HL-60 (cell line): ENCODE results near the gene SOX18.

Experiments used
- DNase-seq, 2 experiments: peaks; one replicate each; pipeline ENCODE4 v3.0.0-alpha.2; 2010 to 2020; ENCODE audit warnings: low read depth in 1 of 2, low spot score in 1 of 2
- H3K27ac ChIP-seq: fragments of 250-450 bp; sonication (Bioruptor Pico); replicated peaks from 2 replicates; pipeline ENCODE4 v1.5.1; 2020; ENCODE audit warnings: mild to moderate bottlenecking, moderate library complexity
- H3K27me3 ChIP-seq: fragments of 250-450 bp; sonication (Bioruptor Pico); 2 replicates; pipeline ENCODE4 v1.5.1; 2021; ENCODE audit warnings: mild to moderate bottlenecking, moderate library complexity; ENCODE audit not compliant: insufficient read depth, poor library complexity, severe bottlenecking
- H3K4me3 ChIP-seq: replicated peaks from 2 replicates; pipeline ENCODE4 v1.5.1; 2011; ENCODE audit warnings: mild to moderate bottlenecking, control low read depth, low read length; ENCODE audit not compliant: insufficient read depth
- CTCF ChIP-seq: IDR thresholded peaks from one replicate; pipeline ENCODE4 v1.5.1; 2011; ENCODE audit warnings: low read length, control low read depth, inconsistent platforms; ENCODE audit not compliant: insufficient read depth
- GABPA ChIP-seq: IDR thresholded peaks from 2 replicates; pipeline ENCODE4 v1.6.1; 2012; ENCODE audit warnings: low read depth
- POLR2AphosphoS5 ChIP-seq: IDR thresholded peaks from 2 replicates; pipeline ENCODE4 v1.6.1; 2012; ENCODE audit warnings: low read depth
- REST ChIP-seq: IDR thresholded peaks from 2 replicates; pipeline ENCODE4 v1.6.1; 2012; ENCODE audit warnings: low read depth; ENCODE audit not compliant: insufficient replicate concordance
- SPI1 ChIP-seq: IDR thresholded peaks from 2 replicates; pipeline ENCODE4 v1.6.1; 2012; ENCODE audit warnings: low read depth, mild to moderate bottlenecking, borderline replicate concordance

The SOX18 gene

GRCh38 chr20:64041040-64041780 lies 8.2 kb downstream of the SOX18 start:
- Histone ChIP-seq H3K27ac (peak overlapping the region; percentile 49), H3K4me3 (peak overlapping the region; percentile 51; the same call in 1 of the 2 replicates), H3K27me3 (peaks cover 6% of the 10 kb centered on the region)
- TF ChIP-seq POLR2AphosphoS5 (peak; percentile 36; the same call in 1 of the 2 replicates), SPI1 (no peak)
- peak in 1 of 2 experiments; percentile 67 for DNase-seq

GRCh38 chr20:64040231-64041039 lies 9.0 kb downstream of the SOX18 start:
- H3K27me3 ChIP-seq: peaks cover 6% of the 10 kb centered on the region

DNA sequence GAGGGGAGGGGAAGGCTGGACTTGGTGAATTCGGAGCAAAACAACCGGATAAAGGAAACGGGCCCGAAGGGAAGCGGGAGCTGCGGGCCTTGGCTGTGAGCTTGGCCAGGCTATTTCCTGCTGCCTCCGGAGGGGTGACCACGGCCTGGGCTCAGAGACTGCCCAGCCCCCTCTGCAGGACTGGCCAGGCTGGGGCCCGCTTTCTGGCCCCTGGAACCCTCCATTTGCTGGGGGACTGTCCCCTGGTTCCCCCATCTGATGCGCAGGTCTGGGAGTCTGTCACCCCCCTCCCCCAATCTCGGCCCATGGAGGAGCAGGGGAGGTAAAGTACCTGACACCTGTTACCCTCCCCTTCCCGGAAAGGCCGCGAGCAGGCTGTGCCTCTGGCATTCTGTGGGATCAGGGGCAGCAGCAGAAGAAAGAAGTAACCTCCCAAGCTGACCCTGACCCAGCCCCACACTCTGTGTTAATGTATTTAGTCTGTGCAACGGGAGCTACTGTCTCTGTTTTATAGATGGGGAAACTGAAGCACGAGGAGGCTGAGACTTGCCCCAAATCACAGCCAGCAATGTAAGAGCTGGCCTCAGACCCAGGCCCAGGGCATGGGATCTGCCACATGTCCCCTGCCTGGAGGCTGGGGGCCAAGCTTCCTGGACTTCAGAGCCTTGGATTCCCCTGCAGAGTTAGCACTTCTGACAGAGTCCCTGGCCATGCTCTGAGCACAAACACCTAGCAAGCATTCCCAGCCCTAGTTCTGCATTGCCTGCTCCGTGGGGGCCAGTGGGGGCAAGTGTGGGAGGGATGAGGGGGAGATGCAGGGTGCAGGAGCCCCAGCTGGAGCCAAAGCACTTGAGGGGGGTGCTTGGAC lies 9.9 kb downstream of the SOX18 start:
- no peak for DNase-seq

More at GRCh38 chr20:64040231-64041039, 9.0 kb downstream of the SOX18 start:
- Histone ChIP-seq H3K4me3 (no peak overlapping the region), H3K27ac (no peak overlapping the region)
- TF ChIP-seq CTCF: no peak
- TF ChIP-seq REST: no peak
- no peak for TF ChIP-seq SPI1
- TF ChIP-seq POLR2AphosphoS5: no peak
- TF ChIP-seq GABPA: no peak
- DNase-seq: no peak

More for the DNA sequence above, 9.9 kb downstream of the SOX18 start:
- Histone ChIP-seq H3K4me3 (peak overlapping the region; percentile 53), H3K27me3 (peaks cover 6% of the 10 kb centered on the region), H3K27ac (peak overlapping the region; percentile 61)
- TF ChIP-seq GABPA (no peak), SPI1 (no peak), CTCF (no peak), POLR2AphosphoS5 (no peak), REST (no peak)
